Activated T-cell treated with anti-CD3 and anti-CD28 coated beads, Interleukin-2, amount 50 U/mL, for 72 hours (primary cell): Measurements from ENCODE around the gene PRKCE. TPM values are rescaled to one million over a fixed set of nuclear protein-coding genes. Genes with fewer than 3 reads are reported as not detected.
A peak's percentile ranks its signal among the peaks of the same experiment; 100 is the strongest.

Experiments used
- ATAC-seq, 2 donors: fragments of 150-1000 bp; cut with Tn5 transposase; replicated peaks in 1 of 2; 2 replicates each; pipeline ENCODE4 v1.10.0; 2021; ENCODE audit warnings: moderate library complexity in 2 of 2, mild to moderate bottlenecking in 1 of 2
- DNase-seq, 2 donors: peaks; one replicate each; pipeline ENCODE4 v3.0.0; 2021 to 2022; ENCODE audit warnings: mixed read lengths in 1 of 2
- H3K27ac Mint-ChIP-seq: one replicate; pipeline ENCODE4 v1.8.0; 2022; ENCODE audit warnings: mild to moderate bottlenecking, moderate library complexity, mixed read lengths
- H3K27me3 Mint-ChIP-seq: one replicate; pipeline ENCODE4 v1.8.0; 2022; ENCODE audit warnings: low read depth, mixed read lengths
- H3K36me3 Mint-ChIP-seq, 2 donors: one replicate each; pipeline ENCODE4 v1.8.0; 2022; ENCODE audit warnings: mixed read lengths in 2 of 2, mild to moderate bottlenecking in 1 of 2; ENCODE audit not compliant: insufficient read depth in 2 of 2
- H3K4me1 Mint-ChIP-seq: one replicate; pipeline ENCODE4 v1.8.0; 2022; ENCODE audit warnings: low read depth, mixed read lengths
- H3K4me3 Mint-ChIP-seq, 2 donors: one replicate each; pipeline ENCODE4 v1.8.0; 2022; ENCODE audit warnings: mild to moderate bottlenecking in 2 of 2, mixed read lengths in 2 of 2, moderate library complexity in 2 of 2
- H3K9me3 Mint-ChIP-seq, 2 donors: one replicate each; pipeline ENCODE4 v1.8.0; 2022; ENCODE audit warnings: mixed read lengths in 2 of 2
- total RNA-seq, 2 donors: library from RNA; stranded (reverse); gene quantifications; one replicate each; pipeline ENCODE4 v1.2.3, GENCODE V29; 2022

The PRKCE gene
- total RNA-seq, 2 donors from 2014 or later = 19.3 to 35.3 TPM

GRCh38 chr2:46226620-46227019 is 575.1 kb downstream of the PRKCE start:
- peak in 1 of 2 donors; percentile 16 for ATAC-seq
- H3K36me3 Mint-ChIP-seq = peaks cover 5 to 7% of the 10 kb centered on the region in 2 donors
- peaks cover 70% of the 10 kb centered on the region for H3K4me1 Mint-ChIP-seq
- H3K27me3 Mint-ChIP-seq = peaks cover 21% of the 10 kb centered on the region
- peaks cover 0 to 4% of the 10 kb centered on the region in 2 donors for H3K9me3 Mint-ChIP-seq
- DNase-seq = no peak
- H3K27ac Mint-ChIP-seq = no peak overlapping the region
- peak overlapping the region in 1 of 2 donors; percentile 66 for H3K4me3 Mint-ChIP-seq

- H3K27ac Mint-ChIP-seq = no peak overlapping the region
- peak in 1 of 2 donors; percentile 10 for ATAC-seq
- DNase-seq = no peak
- peak overlapping the region in 1 of 2 donors; percentile 66 for H3K4me3 Mint-ChIP-seq
- H3K9me3 Mint-ChIP-seq = peaks cover 0 to 4% of the 10 kb centered on the region in 2 donors
- H3K27me3 Mint-ChIP-seq = peaks cover 17% of the 10 kb centered on the region
- peaks cover 5 to 7% of the 10 kb centered on the region in 2 donors for H3K36me3 Mint-ChIP-seq
- H3K4me1 Mint-ChIP-seq = peaks cover 70% of the 10 kb centered on the region
These were observed 575.5 kb downstream of the PRKCE start for GRCh38 chr2:46227022-46227421.

- H3K36me3 Mint-ChIP-seq = peaks cover 2 to 7% of the 10 kb centered on the region in 2 donors
- H3K4me3 Mint-ChIP-seq = no peak overlapping the region
- peaks cover 10% of the 10 kb centered on the region for H3K27me3 Mint-ChIP-seq
- no peak for DNase-seq
- peak overlapping the region; percentile 56 for H3K27ac Mint-ChIP-seq
- peaks cover 0 to 4% of the 10 kb centered on the region in 2 donors for H3K9me3 Mint-ChIP-seq
- no peak for ATAC-seq
- peaks cover 70% of the 10 kb centered on the region for H3K4me1 Mint-ChIP-seq
These were observed 576.3 kb downstream of the PRKCE start for GRCh38 chr2:46227674-46228289.

GRCh38 chr2:46229134-46230063 is 577.9 kb downstream of the PRKCE start:
- DNase-seq = peak; percentile 45 to 64
- H3K36me3 Mint-ChIP-seq = peaks cover 0 to 7% of the 10 kb centered on the region in 2 donors
- no peaks in the 10 kb centered on the region for H3K27me3 Mint-ChIP-seq
- peak overlapping the region; percentile 43 to 61 for H3K4me3 Mint-ChIP-seq
- no peaks in the 10 kb centered on the region for H3K9me3 Mint-ChIP-seq
- peak; percentile 80 to 82 for ATAC-seq
- H3K4me1 Mint-ChIP-seq = peaks cover 59% of the 10 kb centered on the region
- peak overlapping the region; percentile 18 for H3K27ac Mint-ChIP-seq

- Mint-ChIP-seq H3K9me3 (no peaks in the 10 kb centered on the region), H3K4me3 (peak overlapping the region; percentile 12 to 61), H3K27ac (peak overlapping the region; percentile 18), H3K4me1 (peaks cover 51% of the 10 kb centered on the region), H3K36me3 (peaks cover 0 to 2% of the 10 kb centered on the region in 2 donors), H3K27me3 (no peaks in the 10 kb centered on the region)
- DNase-seq (peak; percentile 23 to 60), ATAC-seq (peak; percentile 38 to 50)
These were observed 578.7 kb downstream of the PRKCE start for GRCh38 chr2:46230115-46230571.

- no peak overlapping the region for H3K27ac Mint-ChIP-seq
- H3K36me3 Mint-ChIP-seq = no peaks in the 10 kb centered on the region
- ATAC-seq (no peak), DNase-seq (no peak)
- no peaks in the 10 kb centered on the region for H3K27me3 Mint-ChIP-seq
- H3K9me3 Mint-ChIP-seq = no peaks in the 10 kb centered on the region
- H3K4me3 Mint-ChIP-seq = no peak overlapping the region
- peaks cover 47% of the 10 kb centered on the region for H3K4me1 Mint-ChIP-seq
These were observed 579.4 kb downstream of the PRKCE start for GRCh38 chr2:46230677-46231425.

GRCh38 chr2:46231721-46232120 is 580.2 kb downstream of the PRKCE start:
- Mint-ChIP-seq H3K36me3 (no peaks in the 10 kb centered on the region), H3K27me3 (no peaks in the 10 kb centered on the region), H3K27ac (no peak overlapping the region), H3K9me3 (no peaks in the 10 kb centered on the region), H3K4me3 (no peak overlapping the region), H3K4me1 (peaks cover 43% of the 10 kb centered on the region)
- DNase-seq (no peak), ATAC-seq (no peak)

- DNase-seq (no peak), ATAC-seq (no peak)
- H3K9me3 Mint-ChIP-seq = no peaks in the 10 kb centered on the region
- no peaks in the 10 kb centered on the region for H3K27me3 Mint-ChIP-seq
- H3K27ac Mint-ChIP-seq = no peak overlapping the region
- no peak overlapping the region for H3K4me3 Mint-ChIP-seq
- no peaks in the 10 kb centered on the region for H3K36me3 Mint-ChIP-seq
- peaks cover 38% of the 10 kb centered on the region for H3K4me1 Mint-ChIP-seq
These were observed 581.4 kb downstream of the PRKCE start for GRCh38 chr2:46232860-46233259.

GRCh38 chr2:46236006-46236875 is 584.8 kb downstream of the PRKCE start:
- no peak for DNase-seq
- no peak overlapping the region for H3K4me3 Mint-ChIP-seq
- no peak overlapping the region for H3K27ac Mint-ChIP-seq
- ATAC-seq = no peak
- peaks cover 38% of the 10 kb centered on the region for H3K4me1 Mint-ChIP-seq
- H3K36me3 Mint-ChIP-seq = peaks cover 4 to 5% of the 10 kb centered on the region in 2 donors
- H3K27me3 Mint-ChIP-seq = no peaks in the 10 kb centered on the region
- peaks cover 0 to 3% of the 10 kb centered on the region in 2 donors for H3K9me3 Mint-ChIP-seq

GRCh38 chr2:46236876-46237859 is 585.7 kb downstream of the PRKCE start:
- Mint-ChIP-seq H3K4me1 (peaks cover 41% of the 10 kb centered on the region), H3K4me3 (no peak overlapping the region), H3K27ac (no peak overlapping the region), H3K27me3 (no peaks in the 10 kb centered on the region), H3K9me3 (peaks cover 0 to 3% of the 10 kb centered on the region in 2 donors), H3K36me3 (peaks cover 4 to 5% of the 10 kb centered on the region in 2 donors)
- no peak for DNase-seq
- no peak for ATAC-seq
